Measurements from ENCODE around the gene SERPINB11. TPM values are rescaled to one million over a fixed set of nuclear protein-coding genes. Genes with fewer than 3 reads are reported as not detected.

SERPINB11 gene
- total and polyA plus RNA-seq, 2 donors (not counting 1 experiment from before 2014, with no cell fraction given), result not detected

- Histone ChIP-seq H2AFZ (ENCODE audit: insufficient read depth, low read depth, low read length, poor library complexity, severe bottlenecking) (no peak overlapping the region), H3K36me3 (replicated peaks in 1 of 2; ENCODE audit: control extremely low read depth in 1 of 2, control insufficient read depth in 1 of 2, extremely low read depth in 1 of 2, insufficient read depth in 2 of 2, low read length in 1 of 2) (no peaks in the 10 kb centered on the region), H3K4me3 (ENCODE audit: control extremely low read depth in 1 of 5, extremely low read depth in 1 of 5, insufficient read depth in 1 of 5, low read depth in 2 of 5, low read length in 4 of 5) (no peak overlapping the region), H3K4me2 (replicated peaks; ENCODE audit: low read depth, low read length, poor library complexity, severe bottlenecking) (no peak overlapping the region), H4K20me1 (ENCODE audit: control insufficient read depth, insufficient read depth, low read length, poor library complexity, severe bottlenecking) (no peaks in the 10 kb centered on the region), H3K27me3 (replicated peaks in 1 of 4; ENCODE audit: control extremely low read depth in 1 of 4, control insufficient read depth in 3 of 4, insufficient read depth in 4 of 4, low read length in 3 of 4) (no peaks in the 10 kb centered on the region), H3K4me1 (ENCODE audit: control insufficient read depth in 2 of 2, insufficient read depth in 2 of 2, low read length in 2 of 2) (no peaks in the 10 kb centered on the region), H3K9me3 (ENCODE audit: control extremely low read depth in 1 of 3, control insufficient read depth in 2 of 3, insufficient read depth in 1 of 3, low read length in 2 of 3) (no peaks in the 10 kb centered on the region), H3K9ac (ENCODE audit: low read length) (no peak overlapping the region), H3K27ac (ENCODE audit: low read length in 2 of 2) (no peak overlapping the region), H3K79me2 (ENCODE audit: control insufficient read depth, insufficient read depth, low read length) (no peaks in the 10 kb centered on the region)
- intact Hi-C loops (cut with micrococcal nuclease), result no loop called here
- H3K4me3 Mint-ChIP-seq, result no peak overlapping the region
- ATAC-seq (ENCODE audit: low read depth) (no peak), DNase-seq (no peak)
- ChIA-PET CTCF (no interaction called here), POLR2A (no interaction called here)
- TF ChIP-seq CTCF (IDR thresholded peaks at IDR 0.05), result no peak
- no peak for TF ChIP-seq EZH2 (IDR thresholded peaks at IDR 0.05; ENCODE audit: borderline replicate concordance, insufficient read depth, low read depth, low read length, poor library complexity, severe bottlenecking)
- H3K27me3 Mint-ChIP-seq, result no peaks in the 10 kb centered on the region
- H3K4me1 Mint-ChIP-seq, result no peaks in the 10 kb centered on the region
- no peaks in the 10 kb centered on the region for H3K9me3 Mint-ChIP-seq (ENCODE audit: insufficient read depth)
- no CpG with 5 or more reads among the region's 2 CpGs for WGBS (ENCODE audit: insufficient coverage)
- no peak overlapping the region for H3K27ac Mint-ChIP-seq
Measured at GRCh38 chr18:63747006-63747405, 44.2 kb downstream of the SERPINB11 start.

GRCh38 chr18:63749489-63749888 is 46.7 kb downstream of the SERPINB11 start:
- no peaks in the 10 kb centered on the region for H3K4me1 Mint-ChIP-seq

More at GRCh38 chr18:63749489-63749888, 46.7 kb downstream of the SERPINB11 start:
- Histone ChIP-seq H3K9ac (ENCODE audit: low read length) (no peak overlapping the region), H3K36me3 (replicated peaks in 1 of 2; ENCODE audit: control extremely low read depth in 1 of 2, control insufficient read depth in 1 of 2, extremely low read depth in 1 of 2, insufficient read depth in 2 of 2, low read length in 1 of 2) (no peaks in the 10 kb centered on the region), H3K4me2 (replicated peaks; ENCODE audit: low read depth, low read length, poor library complexity, severe bottlenecking) (no peak overlapping the region), H3K9me3 (ENCODE audit: control extremely low read depth in 1 of 3, control insufficient read depth in 2 of 3, insufficient read depth in 1 of 3, low read length in 2 of 3) (no peaks in the 10 kb centered on the region), H2AFZ (ENCODE audit: insufficient read depth, low read depth, low read length, poor library complexity, severe bottlenecking) (no peak overlapping the region), H3K4me3 (ENCODE audit: control extremely low read depth in 1 of 5, extremely low read depth in 1 of 5, insufficient read depth in 1 of 5, low read depth in 2 of 5, low read length in 4 of 5) (no peak overlapping the region), H3K27me3 (replicated peaks in 1 of 4; ENCODE audit: control extremely low read depth in 1 of 4, control insufficient read depth in 3 of 4, insufficient read depth in 4 of 4, low read length in 3 of 4) (no peaks in the 10 kb centered on the region), H3K79me2 (ENCODE audit: control insufficient read depth, insufficient read depth, low read length) (no peaks in the 10 kb centered on the region), H4K20me1 (ENCODE audit: control insufficient read depth, insufficient read depth, low read length, poor library complexity, severe bottlenecking) (no peaks in the 10 kb centered on the region), H3K27ac (ENCODE audit: low read length in 2 of 2) (no peak overlapping the region), H3K4me1 (ENCODE audit: control insufficient read depth in 2 of 2, insufficient read depth in 2 of 2, low read length in 2 of 2) (no peaks in the 10 kb centered on the region)
- WGBS (ENCODE audit: insufficient coverage), result no CpG with 5 or more reads among the region's 1 CpG
- DNase-seq (no peak), ATAC-seq (ENCODE audit: low read depth) (no peak)
- ChIA-PET CTCF (no interaction called here), POLR2A (no interaction called here)
- no peaks in the 10 kb centered on the region for H3K9me3 Mint-ChIP-seq (ENCODE audit: insufficient read depth)
- TF ChIP-seq CTCF (IDR thresholded peaks at IDR 0.05), result no peak
- no peak for TF ChIP-seq EZH2 (IDR thresholded peaks at IDR 0.05; ENCODE audit: borderline replicate concordance, insufficient read depth, low read depth, low read length, poor library complexity, severe bottlenecking)
- H3K27me3 Mint-ChIP-seq, result peaks cover 4% of the 10 kb centered on the region
- H3K27ac Mint-ChIP-seq, result no peak overlapping the region
- intact Hi-C loops (cut with micrococcal nuclease), result no loop called here
- no peak overlapping the region for H3K4me3 Mint-ChIP-seq

Data from B cell (primary cell).